ENCODE data around the gene PTPN23. TPM values are rescaled to one million over a fixed set of nuclear protein-coding genes. Genes with fewer than 3 reads are reported as not detected.
"Not testable (repeated sequence)": the region's sequence is repeated elsewhere in the genome, so short reads cannot be mapped to it uniquely, and the experiment has no call there.

The PTPN23 gene
- total RNA-seq, 4 donors from 2014 or later = 30.8 to 277 (median 90.7) TPM

GRCh38 chr3:47362701-47363100 is 18.1 kb upstream of the PTPN23 start:
- Histone ChIP-seq H3K4me1 (peaks cover 0 to 9% (median 0%) of the 10 kb centered on the region in 4 donors), H3K27ac (no peak overlapping the region), H3K4me3 (no peak overlapping the region), H3K27me3 (no peaks in the 10 kb centered on the region), H3K9me3 (peaks cover 0 to 28% (median 0%) of the 10 kb centered on the region in 4 donors), H3K36me3 (peaks cover 0 to 7% (median 0%) of the 10 kb centered on the region in 3 donors)
- WGBS, 2 donors = 70 to 73% methylated on average over 5 of the region's 5 CpGs
- TF ChIP-seq EP300 (IDR thresholded peaks at IDR 0.05) = peak in 1 of 2 donors; percentile 29
- TF ChIP-seq POLR2A (IDR thresholded peaks at IDR 0.05) = no peak
- DNase-seq (ENCODE audit: low spot score in 2 of 2) = no peak

DNA sequence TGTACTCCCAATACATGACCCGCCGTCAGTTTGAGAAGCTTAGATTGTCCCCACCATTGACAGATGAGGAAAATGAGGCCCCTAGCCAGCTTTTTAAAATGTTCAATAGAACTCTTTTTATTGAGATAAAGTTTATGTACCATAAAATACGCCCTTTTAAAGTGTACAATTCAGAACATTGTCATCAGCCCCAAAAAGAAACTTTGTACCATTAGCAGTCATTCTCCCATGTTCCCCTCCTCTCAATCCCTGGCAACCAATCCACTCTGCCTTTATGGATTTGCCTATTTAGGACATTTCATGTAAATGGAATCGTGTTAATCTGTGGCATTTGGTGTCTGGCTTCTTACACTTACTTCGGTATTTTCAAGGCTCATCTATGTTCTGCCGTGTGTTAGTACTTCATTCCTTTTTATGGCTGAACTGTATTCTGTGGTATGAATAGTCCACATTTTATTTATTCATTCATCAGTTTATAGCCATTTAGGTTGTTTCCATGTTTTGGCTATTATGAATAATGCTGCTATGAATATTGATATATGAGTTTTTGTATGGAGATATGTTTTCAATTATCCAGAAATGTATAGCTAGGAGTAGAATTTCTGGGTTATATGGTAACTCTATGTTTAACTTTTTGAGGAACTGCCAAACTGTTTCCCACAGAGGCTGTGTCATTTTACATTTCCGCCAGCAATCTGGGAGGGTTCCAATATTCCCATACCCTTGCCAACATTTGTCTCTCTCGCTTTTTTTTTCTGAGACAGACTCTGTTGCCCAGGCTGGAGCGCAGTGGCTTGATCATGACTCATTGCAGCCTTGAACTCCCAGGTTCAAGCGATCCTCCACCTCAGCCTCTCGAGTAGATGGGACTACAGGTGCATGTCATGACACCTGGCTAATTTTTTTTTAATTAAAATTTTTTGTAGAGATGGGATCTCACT is 15.3 kb upstream of the PTPN23 start:
- Histone ChIP-seq H3K27ac (no peak overlapping the region), H3K4me1 (peaks cover 0 to 9% (median 0%) of the 10 kb centered on the region in 4 donors), H3K36me3 (no peaks in the 10 kb centered on the region), H3K27me3 (no peaks in the 10 kb centered on the region), H3K4me3 (no peak overlapping the region), H3K9me3 (no peaks in the 10 kb centered on the region)
- TF ChIP-seq, protein P1, sequence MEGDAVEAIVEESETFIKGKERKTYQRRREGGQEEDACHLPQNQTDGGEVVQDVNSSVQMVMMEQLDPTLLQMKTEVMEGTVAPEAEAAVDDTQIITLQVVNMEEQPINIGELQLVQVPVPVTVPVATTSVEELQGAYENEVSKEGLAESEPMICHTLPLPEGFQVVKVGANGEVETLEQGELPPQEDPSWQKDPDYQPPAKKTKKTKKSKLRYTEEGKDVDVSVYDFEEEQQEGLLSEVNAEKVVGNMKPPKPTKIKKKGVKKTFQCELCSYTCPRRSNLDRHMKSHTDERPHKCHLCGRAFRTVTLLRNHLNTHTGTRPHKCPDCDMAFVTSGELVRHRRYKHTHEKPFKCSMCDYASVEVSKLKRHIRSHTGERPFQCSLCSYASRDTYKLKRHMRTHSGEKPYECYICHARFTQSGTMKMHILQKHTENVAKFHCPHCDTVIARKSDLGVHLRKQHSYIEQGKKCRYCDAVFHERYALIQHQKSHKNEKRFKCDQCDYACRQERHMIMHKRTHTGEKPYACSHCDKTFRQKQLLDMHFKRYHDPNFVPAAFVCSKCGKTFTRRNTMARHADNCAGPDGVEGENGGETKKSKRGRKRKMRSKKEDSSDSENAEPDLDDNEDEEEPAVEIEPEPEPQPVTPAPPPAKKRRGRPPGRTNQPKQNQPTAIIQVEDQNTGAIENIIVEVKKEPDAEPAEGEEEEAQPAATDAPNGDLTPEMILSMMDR (IDR thresholded peaks at IDR 0.05) = no peak
- no peak for TF ChIP-seq EP300 (IDR thresholded peaks at IDR 0.05)
- TF ChIP-seq POLR2A (IDR thresholded peaks at IDR 0.05) = no peak
- DNase-seq (ENCODE audit: low spot score in 2 of 2) = no peak
- WGBS, 2 donors = 38 to 41% methylated on average over 11 of the region's 11 CpGs

DNA sequence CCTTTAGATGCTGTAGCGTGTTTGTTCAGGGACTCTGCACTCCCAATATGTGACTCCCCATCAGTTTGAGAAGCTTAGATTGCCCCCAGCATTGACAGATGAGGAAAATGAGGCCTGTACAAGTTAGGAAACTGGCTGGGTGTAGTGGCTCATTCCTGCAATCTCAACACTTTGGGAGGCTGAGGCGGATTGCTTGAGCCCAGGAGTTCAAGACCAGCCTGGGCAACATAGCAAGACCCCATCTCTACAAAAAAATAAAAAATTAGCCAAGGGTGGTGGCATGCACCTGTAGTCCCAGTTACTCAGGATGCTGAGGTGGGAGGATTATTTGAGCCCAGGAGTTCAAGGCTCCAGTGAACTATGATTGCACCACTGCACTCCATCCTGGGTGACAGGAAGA is 14.0 kb upstream of the PTPN23 start:
- Histone ChIP-seq H3K4me1 (peaks cover 0 to 9% (median 0%) of the 10 kb centered on the region in 4 donors), H3K9me3 (no peaks in the 10 kb centered on the region), H3K4me3 (no peak overlapping the region), H3K27ac (no peak overlapping the region), H3K36me3 (no peaks in the 10 kb centered on the region), H3K27me3 (no peaks in the 10 kb centered on the region)
- DNase-seq (ENCODE audit: low spot score in 2 of 2) = no peak
- TF ChIP-seq POLR2A (IDR thresholded peaks at IDR 0.05) = no peak
- no peak for TF ChIP-seq EP300 (IDR thresholded peaks at IDR 0.05)
- TF ChIP-seq, protein P1 (IDR thresholded peaks at IDR 0.05) = no peak
- WGBS, 2 donors = 98 to 100% methylated on average over 2 of the region's 2 CpGs

DNA sequence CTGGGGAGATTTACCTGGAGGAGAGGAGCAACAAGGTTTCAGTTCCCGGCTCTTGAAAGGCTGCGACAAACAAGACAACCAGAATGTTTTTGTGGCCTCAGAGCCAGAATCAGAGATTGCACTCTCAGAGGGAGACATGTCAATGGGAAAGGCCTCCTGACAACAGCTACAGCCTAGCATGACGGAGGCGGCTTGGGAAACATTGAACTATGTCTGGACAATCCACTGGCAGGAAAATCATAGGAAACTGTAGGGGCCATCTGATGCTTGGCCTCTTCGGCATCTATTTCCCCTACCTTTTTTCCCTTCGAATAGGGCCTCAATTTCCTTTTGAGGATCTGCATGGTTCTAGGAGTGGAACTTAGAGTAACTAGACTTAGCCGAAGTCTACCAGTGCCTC is 13.2 kb upstream of the PTPN23 start:
- TF ChIP-seq POLR2A (IDR thresholded peaks at IDR 0.05) = no peak
- no peak for TF ChIP-seq EP300 (IDR thresholded peaks at IDR 0.05)
- TF ChIP-seq, protein P1 (IDR thresholded peaks at IDR 0.05) = no peak
- no peak for DNase-seq (ENCODE audit: low spot score in 2 of 2)
- Histone ChIP-seq H3K27ac (no peak overlapping the region), H3K4me3 (no peak overlapping the region), H3K9me3 (no peaks in the 10 kb centered on the region), H3K36me3 (no peaks in the 10 kb centered on the region), H3K27me3 (no peaks in the 10 kb centered on the region), H3K4me1 (peaks cover 0 to 9% (median 0%) of the 10 kb centered on the region in 4 donors)
- WGBS, 2 donors = 93 to 95% methylated on average over 7 of the region's 7 CpGs

DNA sequence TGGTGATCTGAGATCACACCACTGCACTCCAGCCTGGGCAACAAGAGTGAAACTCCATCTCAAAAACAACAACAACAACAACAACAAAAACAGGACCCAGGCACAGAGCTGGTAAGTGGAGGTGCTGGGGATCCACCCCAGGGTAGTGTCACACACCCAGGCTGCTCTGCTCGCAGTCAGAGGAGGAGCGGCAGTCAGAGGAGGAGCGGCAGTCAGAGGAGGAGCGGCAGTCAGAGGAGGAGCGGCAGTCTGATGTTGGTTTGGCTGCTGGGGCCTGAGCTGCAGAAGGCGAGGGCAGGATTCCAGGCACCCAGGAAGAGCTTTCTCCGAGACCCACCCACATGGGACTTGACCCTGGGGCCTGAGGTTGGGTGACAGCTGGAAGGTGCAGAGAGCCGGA is 10.8 kb upstream of the PTPN23 start:
- 78 to 85% methylated on average over 8 of the region's 8 CpGs for WGBS, 2 donors
- H3K27me3 ChIP-seq; DNase-seq (ENCODE audit: low spot score in 2 of 2); H3K27ac ChIP-seq; H3K4me3 ChIP-seq; H3K36me3 ChIP-seq; H3K4me1 ChIP-seq; H3K9me3 ChIP-seq: not testable (repeated sequence)

Measured in tibial nerve (tissue), 4 donors.